ENCODE measurements around the gene COMTD1. TPM values are rescaled to one million over a fixed set of nuclear protein-coding genes. Genes with fewer than 3 reads are reported as not detected.

Gene COMTD1
- total RNA-seq, 1 donor from 2014 or later: 17.1 TPM

- peaks cover 66% of the 10 kb centered on the region for H3K79me2 ChIP-seq (ENCODE audit: insufficient read depth, low read length)
- no peak overlapping the region for H3K27ac ChIP-seq (ENCODE audit: low read depth, low read length)
- H3K9me3 Mint-ChIP-seq (ENCODE audit: unreplicated experiment): no peaks in the 10 kb centered on the region
- peak overlapping the region; percentile 80 for H3K27ac Mint-ChIP-seq (ENCODE audit: unreplicated experiment)
- no peak overlapping the region for H2AFZ ChIP-seq (ENCODE audit: low read depth, low read length)
- no peak overlapping the region for H3K4me3 Mint-ChIP-seq (ENCODE audit: unreplicated experiment)
- TF ChIP-seq CTCF (IDR thresholded peaks at IDR 0.05; ENCODE audit: insufficient read depth, low read depth, low read length): no peak
- no peak for TF ChIP-seq EZH2 (IDR thresholded peaks at IDR 0.05; ENCODE audit: insufficient read depth, low read length)
- H3K4me2 ChIP-seq (ENCODE audit: low read length): no peak overlapping the region
- no peak overlapping the region for H3K4me3 ChIP-seq (ENCODE audit: insufficient read depth, low read depth, low read length)
- peaks cover 89% of the 10 kb centered on the region for H4K20me1 ChIP-seq (ENCODE audit: insufficient read depth, low read length)
- H3K27me3 Mint-ChIP-seq (ENCODE audit: low read depth, unreplicated experiment): no peaks in the 10 kb centered on the region
- H3K36me3 Mint-ChIP-seq (ENCODE audit: low read depth, unreplicated experiment): peaks cover 26% of the 10 kb centered on the region
- no peaks in the 10 kb centered on the region for H3K27me3 ChIP-seq (ENCODE audit: insufficient read depth, low read length)
- peaks cover 42% of the 10 kb centered on the region for H3K4me1 ChIP-seq (ENCODE audit: insufficient read depth, low read length)
- peaks cover 72% of the 10 kb centered on the region for H3K4me1 Mint-ChIP-seq (ENCODE audit: low read depth, unreplicated experiment)
- DNase-seq (ENCODE audit: low read depth): no peak
- peaks cover 48% of the 10 kb centered on the region for H3K36me3 ChIP-seq (ENCODE audit: insufficient read depth, low read length)
- H3K9me3 ChIP-seq (ENCODE audit: insufficient read depth, low read depth, low read length): no peaks in the 10 kb centered on the region
- FAIRE-seq: no peak
- no peak overlapping the region for H3K9ac ChIP-seq (ENCODE audit: low read length)
Measured at GRCh38 chr10:75228278-75228677, 7.5 kb downstream of the COMTD1 start.

GRCh38 chr10:75226656-75227055 lies 9.1 kb downstream of the COMTD1 start:
- peaks cover 75% of the 10 kb centered on the region for H3K4me1 Mint-ChIP-seq (ENCODE audit: low read depth, unreplicated experiment)
- Histone ChIP-seq H3K4me2 (ENCODE audit: low read length) (peak overlapping the region; percentile 78), H3K9me3 (ENCODE audit: insufficient read depth, low read depth, low read length) (no peaks in the 10 kb centered on the region), H3K36me3 (ENCODE audit: insufficient read depth, low read length) (peaks cover 56% of the 10 kb centered on the region), H3K27ac (ENCODE audit: low read depth, low read length) (peak overlapping the region; percentile 77), H3K27me3 (ENCODE audit: insufficient read depth, low read length) (no peaks in the 10 kb centered on the region), H3K9ac (ENCODE audit: low read length) (no peak overlapping the region), H2AFZ (ENCODE audit: low read depth, low read length) (no peak overlapping the region), H3K4me3 (ENCODE audit: insufficient read depth, low read depth, low read length) (no peak overlapping the region), H3K79me2 (ENCODE audit: insufficient read depth, low read length) (peaks cover 81% of the 10 kb centered on the region), H3K4me1 (ENCODE audit: insufficient read depth, low read length) (peaks cover 44% of the 10 kb centered on the region), H4K20me1 (ENCODE audit: insufficient read depth, low read length) (peaks cover 98% of the 10 kb centered on the region)
- TF ChIP-seq EZH2 (IDR thresholded peaks at IDR 0.05; ENCODE audit: insufficient read depth, low read length) (no peak), CTCF (IDR thresholded peaks at IDR 0.05; ENCODE audit: insufficient read depth, low read depth, low read length) (no peak)
- no peaks in the 10 kb centered on the region for H3K27me3 Mint-ChIP-seq (ENCODE audit: low read depth, unreplicated experiment)
- no peak for FAIRE-seq
- H3K9me3 Mint-ChIP-seq (ENCODE audit: unreplicated experiment): no peaks in the 10 kb centered on the region
- peaks cover 21% of the 10 kb centered on the region for H3K36me3 Mint-ChIP-seq (ENCODE audit: low read depth, unreplicated experiment)
- peak overlapping the region; percentile 48 for H3K27ac Mint-ChIP-seq (ENCODE audit: unreplicated experiment)
- H3K4me3 Mint-ChIP-seq (ENCODE audit: unreplicated experiment): no peak overlapping the region
- no peak for DNase-seq (ENCODE audit: low read depth)

GRCh38 chr10:75226095-75226494 lies 9.7 kb downstream of the COMTD1 start:
- Histone ChIP-seq H3K79me2 (ENCODE audit: insufficient read depth, low read length) (peaks cover 81% of the 10 kb centered on the region), H3K4me1 (ENCODE audit: insufficient read depth, low read length) (peaks cover 44% of the 10 kb centered on the region), H3K4me3 (ENCODE audit: insufficient read depth, low read depth, low read length) (no peak overlapping the region), H3K9ac (ENCODE audit: low read length) (peak overlapping the region; percentile 68), H3K27ac (ENCODE audit: low read depth, low read length) (peak overlapping the region; percentile 77), H4K20me1 (ENCODE audit: insufficient read depth, low read length) (peaks cover 98% of the 10 kb centered on the region), H3K27me3 (ENCODE audit: insufficient read depth, low read length) (no peaks in the 10 kb centered on the region), H2AFZ (ENCODE audit: low read depth, low read length) (no peak overlapping the region), H3K4me2 (ENCODE audit: low read length) (peak overlapping the region; percentile 78), H3K36me3 (ENCODE audit: insufficient read depth, low read length) (peaks cover 54% of the 10 kb centered on the region), H3K9me3 (ENCODE audit: insufficient read depth, low read depth, low read length) (no peaks in the 10 kb centered on the region)
- TF ChIP-seq CTCF (IDR thresholded peaks at IDR 0.05; ENCODE audit: insufficient read depth, low read depth, low read length) (no peak), EZH2 (IDR thresholded peaks at IDR 0.05; ENCODE audit: insufficient read depth, low read length) (no peak)
- no peaks in the 10 kb centered on the region for H3K27me3 Mint-ChIP-seq (ENCODE audit: low read depth, unreplicated experiment)
- peaks cover 17% of the 10 kb centered on the region for H3K36me3 Mint-ChIP-seq (ENCODE audit: low read depth, unreplicated experiment)
- H3K27ac Mint-ChIP-seq (ENCODE audit: unreplicated experiment): peak overlapping the region; percentile 89
- peak overlapping the region; percentile 62 for H3K4me3 Mint-ChIP-seq (ENCODE audit: unreplicated experiment)
- FAIRE-seq (no peak), DNase-seq (ENCODE audit: low read depth) (no peak)
- no peaks in the 10 kb centered on the region for H3K9me3 Mint-ChIP-seq (ENCODE audit: unreplicated experiment)
- H3K4me1 Mint-ChIP-seq (ENCODE audit: low read depth, unreplicated experiment): peaks cover 74% of the 10 kb centered on the region
